HepG2 (cell line): ENCODE results near the gene KHK. TPM values are rescaled to one million over a fixed set of nuclear protein-coding genes. Genes with fewer than 3 reads are reported as not detected.

Experiments
- CCAR2 ChIP-seq: fragments of 200-400 bp; formaldehyde crosslinking; optimal IDR thresholded peaks from 2 replicates; pipeline ENCODE3; 2018; ENCODE audit warnings: low read depth, mild to moderate bottlenecking, low read length, moderate library complexity
- FOSL2 ChIP-seq: sonication (generic); formaldehyde crosslinking; IDR thresholded peaks from 2 replicates; pipeline ENCODE4 v1.4.0; 2020; ENCODE audit warnings: missing genetic modification reagents
- KLF6 ChIP-seq: IDR thresholded peaks from 2 replicates; pipeline ENCODE4 v1.8.0; 2016; ENCODE audit warnings: missing biosample characterization, missing genetic modification reagents
- KMT2B ChIP-seq: IDR thresholded peaks from 2 replicates; pipeline ENCODE4 v1.6.1; 2016; ENCODE audit warnings: missing genetic modification reagents, missing compliant biosample characterization
- REL ChIP-seq: sonication (generic); formaldehyde crosslinking; conservative IDR thresholded peaks from 2 replicates; pipeline ENCODE4 v1.8.0; 2022; ENCODE audit warnings: mild to moderate bottlenecking, missing genetic modification reagents, moderate library complexity
- RXRA ChIP-seq: sonication (generic); formaldehyde crosslinking; IDR thresholded peaks from 2 replicates; pipeline ENCODE4 v1.5.1; 2020; ENCODE audit warnings: missing genetic modification reagents
- ZNF20 ChIP-seq: sonication (generic); formaldehyde crosslinking; IDR thresholded peaks from 2 replicates; pipeline ENCODE4 v1.4.0; 2020; ENCODE audit warnings: mild to moderate bottlenecking, moderate library complexity, missing genetic modification reagents
- ZNF263 ChIP-seq: sonication (generic); formaldehyde crosslinking; IDR thresholded peaks from 2 replicates; pipeline ENCODE4 v1.4.0; 2020; ENCODE audit warnings: missing genetic modification reagents
- ZNF34 ChIP-seq: sonication (generic); formaldehyde crosslinking; IDR thresholded peaks from 2 replicates; pipeline ENCODE4 v1.4.0; 2020; ENCODE audit warnings: mild to moderate bottlenecking, missing genetic modification reagents, borderline replicate concordance
- ZNF484 ChIP-seq: sonication (generic); formaldehyde crosslinking; IDR thresholded peaks from 2 replicates; pipeline ENCODE4 v1.5.1; 2020; ENCODE audit warnings: mild to moderate bottlenecking, low read depth, missing genetic modification reagents, borderline replicate concordance
- ZNF598 ChIP-seq: sonication (generic); formaldehyde crosslinking; IDR thresholded peaks from 2 replicates; pipeline ENCODE4 v1.5.1; 2020; ENCODE audit warnings: mild to moderate bottlenecking, missing genetic modification reagents, borderline replicate concordance
- ZNF674 ChIP-seq: sonication (generic); formaldehyde crosslinking; IDR thresholded peaks from 2 replicates; pipeline ENCODE4 v1.5.0; 2020; ENCODE audit warnings: low read depth, mild to moderate bottlenecking, missing genetic modification reagents
- ZNF749 ChIP-seq: sonication (generic); formaldehyde crosslinking; IDR thresholded peaks from 2 replicates; pipeline ENCODE4 v1.8.0; 2022; ENCODE audit warnings: mild to moderate bottlenecking, missing genetic modification reagents, moderate library complexity, borderline replicate concordance
- polyA plus RNA-seq, 8 experiments: library from polyadenylated mRNA; depleted of rRNA in 3 of 8; stranded (reverse) in 7 of 8; unstranded in 1 of 8; fragments of >200 nt; fragmentation: Illumina TruSeq in 4 of 8; extraction: Trizol in 4 of 8; gene quantifications; 2 replicates each; pipeline versions ENCODE4 v1.2.1 to v1.2.3, GENCODE V29; 2011 to 2016; ENCODE audit warnings: low read depth in 4 of 8, missing spikeins in 1 of 8, mixed read lengths in 1 of 8; ENCODE audit not compliant: insufficient read depth in 1 of 8
- total RNA-seq, 5 experiments: library from RNA; depleted of rRNA; stranded (reverse); fragments of >200 nt; fragmentation: Illumina TruSeq; extraction: Trizol; gene quantifications; 2 replicates each; pipeline ENCODE4 v1.2.3, GENCODE V29; 2016; ENCODE audit warnings: low read depth in 1 of 5
- TF ChIP-seq, protein P1 (sequence below): IDR thresholded peaks from 2 replicates; pipeline ENCODE4 v1.6.1; 2016; ENCODE audit warnings: missing genetic modification reagents, missing compliant biosample characterization
- TF ChIP-seq, protein P2 (sequence below): sonication (generic); formaldehyde crosslinking; IDR thresholded peaks from 2 replicates; pipeline ENCODE4 v1.4.0; 2020; ENCODE audit warnings: missing genetic modification reagents, borderline replicate concordance
- TF ChIP-seq, protein P3 (sequence below): sonication (generic); formaldehyde crosslinking; IDR thresholded peaks from 2 replicates; pipeline ENCODE4 v1.4.0; 2020; ENCODE audit warnings: missing genetic modification reagents, borderline replicate concordance
- TF ChIP-seq, protein P4 (sequence below): sonication (generic); formaldehyde crosslinking; IDR thresholded peaks from 2 replicates; pipeline ENCODE4 v1.4.0; 2020; ENCODE audit warnings: missing genetic modification reagents
- TF ChIP-seq, protein P5 (sequence below): sonication (generic); IDR thresholded peaks from 2 replicates; pipeline ENCODE4 v1.6.1; 2016; ENCODE audit warnings: low read depth, borderline replicate concordance
- TF ChIP-seq, protein P6 (sequence below): sonication (generic); formaldehyde crosslinking; IDR thresholded peaks from 2 replicates; pipeline ENCODE4 v1.5.0; 2020; ENCODE audit warnings: missing genetic modification reagents

The KHK gene
- total and polyA plus RNA-seq, 2 of the 13 experiments (the other 11 are each of a cell fraction or from before 2014, with no cell fraction given), result 40.9 to 99.2 TPM

DNA sequence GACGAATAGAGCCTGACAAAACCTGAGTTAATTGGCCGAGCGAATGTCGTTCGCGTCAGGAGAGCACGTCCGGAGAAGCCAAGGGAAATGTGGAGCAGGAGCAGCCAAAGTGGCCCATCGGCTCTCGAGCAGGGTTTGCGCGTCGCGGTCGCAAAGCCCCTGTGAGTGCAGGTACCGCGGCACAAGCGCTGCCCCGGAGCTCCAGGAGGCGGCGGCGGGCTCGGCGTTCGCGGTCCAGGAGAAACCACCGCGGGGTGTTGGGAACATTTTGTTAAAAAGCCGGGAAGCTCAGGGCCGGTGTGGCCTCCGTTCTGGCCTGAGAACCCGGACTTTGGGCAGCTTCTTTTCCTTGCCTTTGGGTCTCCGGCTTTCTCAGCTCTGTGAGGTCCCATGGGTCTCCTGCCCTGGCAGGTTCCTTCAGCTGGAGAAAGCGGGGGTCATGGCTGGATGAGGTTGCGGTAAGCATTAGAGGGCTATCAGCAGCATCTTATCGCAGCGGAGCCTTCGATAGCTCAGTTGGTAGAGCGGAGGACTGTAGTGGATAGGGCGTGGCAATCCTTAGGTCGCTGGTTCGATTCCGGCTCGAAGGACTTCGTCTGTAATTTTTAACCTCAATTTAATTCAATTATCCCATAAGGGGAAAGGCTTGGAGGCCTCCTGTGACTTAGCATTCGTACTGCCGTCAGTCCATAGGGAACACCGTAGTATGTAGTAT lies 36.1 kb upstream of the KHK start (continued):
- TF ChIP-seq ZNF598 (CRISPR knock-in tag) (peak; percentile 93; the same call in 1 of the 2 replicates), ZNF749 (peak; percentile 62), ZNF484 (CRISPR knock-in tag) (0 out of 2 replicates have a peak, but pooled peaks have one; percentile 88), ZNF674 (CRISPR knock-in tag) (peak; percentile 88; the same call in 1 of the 2 replicates), KLF6 (CRISPR knock-in tag) (peak; percentile 82; the same call in 1 of the 2 replicates), KMT2B (CRISPR knock-in tag) (peak; percentile 94), RXRA (CRISPR knock-in tag) (peak; percentile 65; the same call in 1 of the 2 replicates), FOSL2 (CRISPR knock-in tag) (peak; percentile 10; the same call in 1 of the 2 replicates), ZNF34 (CRISPR knock-in tag) (no peak), REL (CRISPR knock-in tag) (no peak; the same call in 1 of the 2 replicates), ZNF263 (CRISPR knock-in tag) (peak; percentile 47; the same call in 1 of the 2 replicates), ZNF20 (peak; percentile 33), CCAR2 (peak; percentile 38)
- TF ChIP-seq, protein P1, sequence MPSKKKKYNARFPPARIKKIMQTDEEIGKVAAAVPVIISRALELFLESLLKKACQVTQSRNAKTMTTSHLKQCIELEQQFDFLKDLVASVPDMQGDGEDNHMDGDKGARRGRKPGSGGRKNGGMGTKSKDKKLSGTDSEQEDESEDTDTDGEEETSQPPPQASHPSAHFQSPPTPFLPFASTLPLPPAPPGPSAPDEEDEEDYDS (CRISPR knock-in tag), result peak; percentile 42; the same call in 1 of the 2 replicates
- TF ChIP-seq, protein P2, sequence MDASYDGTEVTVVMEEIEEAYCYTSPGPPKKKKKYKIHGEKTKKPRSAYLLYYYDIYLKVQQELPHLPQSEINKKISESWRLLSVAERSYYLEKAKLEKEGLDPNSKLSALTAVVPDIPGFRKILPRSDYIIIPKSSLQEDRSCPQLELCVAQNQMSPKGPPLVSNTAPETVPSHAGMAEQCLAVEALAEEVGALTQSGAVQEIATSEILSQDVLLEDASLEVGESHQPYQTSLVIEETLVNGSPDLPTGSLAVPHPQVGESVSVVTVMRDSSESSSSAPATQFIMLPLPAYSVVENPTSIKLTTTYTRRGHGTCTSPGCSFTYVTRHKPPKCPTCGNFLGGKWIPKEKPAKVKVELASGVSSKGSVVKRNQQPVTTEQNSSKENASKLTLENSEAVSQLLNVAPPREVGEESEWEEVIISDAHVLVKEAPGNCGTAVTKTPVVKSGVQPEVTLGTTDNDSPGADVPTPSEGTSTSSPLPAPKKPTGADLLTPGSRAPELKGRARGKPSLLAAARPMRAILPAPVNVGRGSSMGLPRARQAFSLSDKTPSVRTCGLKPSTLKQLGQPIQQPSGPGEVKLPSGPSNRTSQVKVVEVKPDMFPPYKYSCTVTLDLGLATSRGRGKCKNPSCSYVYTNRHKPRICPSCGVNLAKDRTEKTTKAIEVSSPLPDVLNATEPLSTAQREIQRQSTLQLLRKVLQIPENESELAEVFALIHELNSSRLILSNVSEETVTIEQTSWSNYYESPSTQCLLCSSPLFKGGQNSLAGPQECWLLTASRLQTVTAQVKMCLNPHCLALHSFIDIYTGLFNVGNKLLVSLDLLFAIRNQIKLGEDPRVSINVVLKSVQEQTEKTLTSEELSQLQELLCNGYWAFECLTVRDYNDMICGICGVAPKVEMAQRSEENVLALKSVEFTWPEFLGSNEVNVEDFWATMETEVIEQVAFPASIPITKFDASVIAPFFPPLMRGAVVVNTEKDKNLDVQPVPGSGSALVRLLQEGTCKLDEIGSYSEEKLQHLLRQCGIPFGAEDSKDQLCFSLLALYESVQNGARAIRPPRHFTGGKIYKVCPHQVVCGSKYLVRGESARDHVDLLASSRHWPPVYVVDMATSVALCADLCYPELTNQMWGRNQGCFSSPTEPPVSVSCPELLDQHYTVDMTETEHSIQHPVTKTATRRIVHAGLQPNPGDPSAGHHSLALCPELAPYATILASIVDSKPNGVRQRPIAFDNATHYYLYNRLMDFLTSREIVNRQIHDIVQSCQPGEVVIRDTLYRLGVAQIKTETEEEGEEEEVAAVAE (CRISPR knock-in tag), result no peak
- TF ChIP-seq, protein P3, sequence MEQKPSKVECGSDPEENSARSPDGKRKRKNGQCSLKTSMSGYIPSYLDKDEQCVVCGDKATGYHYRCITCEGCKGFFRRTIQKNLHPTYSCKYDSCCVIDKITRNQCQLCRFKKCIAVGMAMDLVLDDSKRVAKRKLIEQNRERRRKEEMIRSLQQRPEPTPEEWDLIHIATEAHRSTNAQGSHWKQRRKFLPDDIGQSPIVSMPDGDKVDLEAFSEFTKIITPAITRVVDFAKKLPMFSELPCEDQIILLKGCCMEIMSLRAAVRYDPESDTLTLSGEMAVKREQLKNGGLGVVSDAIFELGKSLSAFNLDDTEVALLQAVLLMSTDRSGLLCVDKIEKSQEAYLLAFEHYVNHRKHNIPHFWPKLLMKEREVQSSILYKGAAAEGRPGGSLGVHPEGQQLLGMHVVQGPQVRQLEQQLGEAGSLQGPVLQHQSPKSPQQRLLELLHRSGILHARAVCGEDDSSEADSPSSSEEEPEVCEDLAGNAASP (CRISPR knock-in tag), result peak; percentile 34; the same call in 1 of the 2 replicates
- TF ChIP-seq, protein P4, sequence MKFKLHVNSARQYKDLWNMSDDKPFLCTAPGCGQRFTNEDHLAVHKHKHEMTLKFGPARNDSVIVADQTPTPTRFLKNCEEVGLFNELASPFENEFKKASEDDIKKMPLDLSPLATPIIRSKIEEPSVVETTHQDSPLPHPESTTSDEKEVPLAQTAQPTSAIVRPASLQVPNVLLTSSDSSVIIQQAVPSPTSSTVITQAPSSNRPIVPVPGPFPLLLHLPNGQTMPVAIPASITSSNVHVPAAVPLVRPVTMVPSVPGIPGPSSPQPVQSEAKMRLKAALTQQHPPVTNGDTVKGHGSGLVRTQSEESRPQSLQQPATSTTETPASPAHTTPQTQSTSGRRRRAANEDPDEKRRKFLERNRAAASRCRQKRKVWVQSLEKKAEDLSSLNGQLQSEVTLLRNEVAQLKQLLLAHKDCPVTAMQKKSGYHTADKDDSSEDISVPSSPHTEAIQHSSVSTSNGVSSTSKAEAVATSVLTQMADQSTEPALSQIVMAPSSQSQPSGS (CRISPR knock-in tag), result no peak
- TF ChIP-seq, protein P5, sequence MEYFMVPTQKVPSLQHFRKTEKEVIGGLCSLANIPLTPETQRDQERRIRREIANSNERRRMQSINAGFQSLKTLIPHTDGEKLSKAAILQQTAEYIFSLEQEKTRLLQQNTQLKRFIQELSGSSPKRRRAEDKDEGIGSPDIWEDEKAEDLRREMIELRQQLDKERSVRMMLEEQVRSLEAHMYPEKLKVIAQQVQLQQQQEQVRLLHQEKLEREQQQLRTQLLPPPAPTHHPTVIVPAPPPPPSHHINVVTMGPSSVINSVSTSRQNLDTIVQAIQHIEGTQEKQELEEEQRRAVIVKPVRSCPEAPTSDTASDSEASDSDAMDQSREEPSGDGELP, result peak; percentile 59
- TF ChIP-seq, protein P6, sequence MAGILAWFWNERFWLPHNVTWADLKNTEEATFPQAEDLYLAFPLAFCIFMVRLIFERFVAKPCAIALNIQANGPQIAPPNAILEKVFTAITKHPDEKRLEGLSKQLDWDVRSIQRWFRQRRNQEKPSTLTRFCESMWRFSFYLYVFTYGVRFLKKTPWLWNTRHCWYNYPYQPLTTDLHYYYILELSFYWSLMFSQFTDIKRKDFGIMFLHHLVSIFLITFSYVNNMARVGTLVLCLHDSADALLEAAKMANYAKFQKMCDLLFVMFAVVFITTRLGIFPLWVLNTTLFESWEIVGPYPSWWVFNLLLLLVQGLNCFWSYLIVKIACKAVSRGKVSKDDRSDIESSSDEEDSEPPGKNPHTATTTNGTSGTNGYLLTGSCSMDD (CRISPR knock-in tag), result 0 out of 2 replicates have a peak, but pooled peaks have one; percentile 33
